ENCODE measurements around the gene SPATS2. TPM values are rescaled to one million over a fixed set of nuclear protein-coding genes. Genes with fewer than 3 reads are reported as not detected.

Gene SPATS2
- total and polyA plus RNA-seq, 2 of the 4 experiments (the other 2 are of a cell fraction), result 50.6 to 63.3 TPM

DNA sequence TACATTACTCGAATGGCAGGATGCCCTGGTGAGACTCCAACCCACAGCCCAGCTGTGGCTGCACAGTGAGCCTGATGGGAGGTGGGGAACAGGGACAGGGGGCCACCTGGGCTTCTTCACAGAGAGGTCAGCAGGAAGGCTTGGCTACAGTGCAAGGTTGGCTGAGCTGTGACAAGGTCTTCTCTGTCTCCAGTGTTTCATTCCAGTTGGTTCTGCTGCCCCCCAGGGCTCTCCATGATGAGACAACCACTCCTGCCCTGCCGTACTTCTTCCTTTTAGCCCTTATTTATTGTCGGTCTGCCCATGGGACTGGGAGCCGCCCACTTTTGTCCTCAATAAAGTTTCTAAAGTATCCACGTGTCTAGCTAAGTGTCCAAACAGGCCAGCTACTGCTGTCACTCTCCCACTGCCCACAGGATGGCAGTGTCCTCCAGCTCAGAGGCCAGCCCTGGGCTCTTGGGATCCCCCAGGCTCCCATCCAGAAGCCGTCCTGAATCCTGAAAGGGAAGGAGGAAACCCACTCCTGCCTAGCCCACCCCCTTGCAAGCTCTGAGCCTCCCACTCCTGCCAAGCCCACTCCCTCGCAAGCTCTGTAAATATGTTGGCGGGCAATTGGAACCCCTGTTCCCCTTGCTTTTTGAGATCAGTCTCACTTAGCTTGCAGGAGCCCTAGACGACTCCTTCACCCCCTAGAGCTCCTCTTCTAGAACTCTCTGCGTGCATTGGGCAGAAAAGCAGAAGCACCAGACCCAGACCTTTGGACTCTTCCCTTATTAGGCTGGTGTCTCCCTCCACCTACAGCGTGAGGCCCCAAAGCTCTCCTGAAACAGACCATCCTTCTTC is 35.7 kb upstream of the SPATS2 start (continued):
- no peak for TF ChIP-seq MAFK (IDR thresholded peaks at IDR 0.05; ENCODE audit: low read depth, low read length)
- TF ChIP-seq FOS (IDR thresholded peaks at IDR 0.05; ENCODE audit: low read depth, low read length), result no peak
- TF ChIP-seq CHD1 (IDR thresholded peaks at IDR 0.05; ENCODE audit: low read depth, low read length), result no peak

DNA sequence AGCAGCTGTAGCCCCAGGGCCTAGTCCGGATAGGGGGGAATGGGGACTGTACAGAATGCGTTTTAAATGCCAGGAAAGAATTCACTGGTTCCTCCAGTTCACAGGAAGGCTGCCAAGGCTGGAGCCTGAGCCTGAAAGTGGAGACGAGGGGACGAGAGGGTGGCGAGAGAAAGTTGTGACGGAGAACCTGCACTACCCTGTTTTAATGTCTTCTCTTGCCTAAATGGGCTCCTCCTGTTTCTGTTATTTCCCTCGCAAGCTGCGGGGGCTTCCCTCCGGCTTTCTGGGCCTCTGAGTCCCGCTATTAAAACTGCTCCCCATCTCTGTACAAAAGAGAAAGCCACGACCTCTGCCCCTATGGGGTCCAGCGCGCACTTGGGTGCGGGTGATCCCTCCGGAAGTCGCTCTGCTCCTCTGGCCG is 34.8 kb upstream of the SPATS2 start:
- Histone ChIP-seq H3K14ac (replicated peaks; ENCODE audit: low read depth, low read length) (no peak overlapping the region), H2BK5ac (ENCODE audit: low read depth, low read length, poor library complexity, severe bottlenecking) (no peak overlapping the region), H2BK20ac (ENCODE audit: low read depth, low read length) (no peak overlapping the region), H3K9me3 (ENCODE audit: control insufficient read depth, insufficient read depth, low read length) (no peaks in the 10 kb centered on the region), H4K8ac (ENCODE audit: low read depth in 2 of 2, low read length in 2 of 2) (no peak overlapping the region), H3K23ac (ENCODE audit: low read depth, low read length) (no peak overlapping the region), H4K20me1 (ENCODE audit: insufficient read depth, low read length) (no peaks in the 10 kb centered on the region), H2AK5ac (ENCODE audit: low read depth, low read length) (no peak overlapping the region), H2AK9ac (replicated peaks; ENCODE audit: low read depth, low read length, poor library complexity) (no peak overlapping the region), H3K4me1 (ENCODE audit: control insufficient read depth, insufficient read depth, low read length) (no peaks in the 10 kb centered on the region), H3K79me1 (ENCODE audit: low read depth in 1 of 2, low read length in 2 of 2) (no peaks in the 10 kb centered on the region; a peak in 1 of 4 replicates), H3K9ac (ENCODE audit: low read depth, low read length) (no peak overlapping the region), H4K91ac (ENCODE audit: insufficient read depth, low read depth, low read length) (no peak overlapping the region), H3K27ac (ENCODE audit: insufficient read depth, low read length) (no peak overlapping the region), H4K5ac (ENCODE audit: low read depth, low read length) (no peak overlapping the region), H3K56ac (ENCODE audit: extremely low read depth, insufficient read depth, low read length) (no peak overlapping the region), H3K4me2 (ENCODE audit: low read depth, low read length) (no peak overlapping the region), H2BK120ac (ENCODE audit: low read depth, low read length) (no peak overlapping the region), H2BK15ac (ENCODE audit: low read depth, low read length) (no peak overlapping the region), H3K9me1 (ENCODE audit: insufficient read depth, low read length) (no peaks in the 10 kb centered on the region), H3K4me3 (ENCODE audit: insufficient read depth, low read depth, low read length) (no peak overlapping the region), H2AFZ (replicated peaks; ENCODE audit: low read length, poor library complexity) (no peak overlapping the region), H3K4ac (ENCODE audit: low read depth, low read length) (no peak overlapping the region), H3K27me3 (ENCODE audit: control insufficient read depth, insufficient read depth, low read length) (peaks cover 30% of the 10 kb centered on the region), H3K36me3 (ENCODE audit: control insufficient read depth, insufficient read depth, low read length) (peaks cover 6% of the 10 kb centered on the region), H3K18ac (ENCODE audit: low read depth, low read length) (no peak overlapping the region)
- intact Hi-C loops (cut with micrococcal nuclease) (no loop called here), dilution Hi-C loops (cut with HindIII; ENCODE audit: low sequenced_read_pairs, unreplicated experiment) (no loop called here), in situ Hi-C loops (cut with MboI; ENCODE audit: low sequenced_read_pairs) (no loop called here)
- ChIA-PET POLR2A (ENCODE audit: unreplicated experiment) (interaction anchor here (1.0 kb wide), 1 partner anchor 10 kb away, joined by 4 read pairs; the partner anchor contains the start of gene TROAP), CTCF (interaction anchor here (1.2 to 3.6 kb wide), 8 partner anchors 10 to 248 kb away, joined by 3 to 25 read pairs (median 10); partner anchors contain the start of genes DNAJC22 and TROAP)
- no TSS peak for BruUV-seq (replicated peaks)
- TF ChIP-seq FOS (IDR thresholded peaks at IDR 0.05; ENCODE audit: low read depth, low read length) (no peak), POLR2A (IDR thresholded peaks at IDR 0.05; ENCODE audit: low read depth, low read length) (no peak), CEBPB (IDR thresholded peaks at IDR 0.05; ENCODE audit: low read depth, low read length) (no peak)
- TF ChIP-seq, protein P1, sequence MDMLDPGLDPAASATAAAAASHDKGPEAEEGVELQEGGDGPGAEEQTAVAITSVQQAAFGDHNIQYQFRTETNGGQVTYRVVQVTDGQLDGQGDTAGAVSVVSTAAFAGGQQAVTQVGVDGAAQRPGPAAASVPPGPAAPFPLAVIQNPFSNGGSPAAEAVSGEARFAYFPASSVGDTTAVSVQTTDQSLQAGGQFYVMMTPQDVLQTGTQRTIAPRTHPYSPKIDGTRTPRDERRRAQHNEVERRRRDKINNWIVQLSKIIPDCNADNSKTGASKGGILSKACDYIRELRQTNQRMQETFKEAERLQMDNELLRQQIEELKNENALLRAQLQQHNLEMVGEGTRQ (IDR thresholded peaks at IDR 0.05; ENCODE audit: low read depth, low read length), result no peak
- DNase-seq (no peak), ATAC-seq (ENCODE audit: low read depth) (no peak)
- 60% methylated on average over 4 of the region's 17 CpGs; no CpG with 5 or more reads in 1 of the 2 experiments for WGBS, 2 experiments (ENCODE audit: extremely low coverage in 2 of 2, insufficient read length in 1 of 2)

Data from IMR-90 (cell line).